IMR-90 (cell line): ENCODE measurements around the gene ZSWIM8. TPM values are rescaled to one million over a fixed set of nuclear protein-coding genes. Genes with fewer than 3 reads are reported as not detected.

ENCODE experiments used
- ATAC-seq: fragments of 200-7000 bp; cut with Tn5 transposase; 2 replicates; pipeline ENCODE4 v1.9.1; 2020; ENCODE audit warnings: low read depth, mild to moderate bottlenecking, moderate library complexity
- BruUV-seq: library from RNA; stranded (reverse); fragments of 400-500 nt; replicated peaks from 2 replicates; lab custom pipeline; 2021; lab: Mats Ljungman, UMichigan
- CTCF ChIA-PET: fragments of 300-600 bp; formaldehyde crosslinking; extraction: SDS; loops from one replicate; lab custom pipeline; 2021; ENCODE audit warnings: antibody characterized with exemption; lab: Yijun Ruan, JAX
- POLR2A ChIA-PET: fragments of 300-600 bp; sonication (Branson Sonifier 250); formaldehyde crosslinking; loops from one replicate; lab custom pipeline; 2022; ENCODE audit warnings: antibody characterized with exemption; ENCODE audit not compliant: unreplicated experiment; lab: Charles Lee
- DNase-seq: peaks from one replicate; pipeline ENCODE4 v3.0.0; 2013
- H2AFZ ChIP-seq: replicated peaks from 2 replicates; pipeline ENCODE3; 2013; ENCODE audit warnings: low read length, mild to moderate bottlenecking; ENCODE audit not compliant: poor library complexity
- H2AK5ac ChIP-seq: 2 replicates; pipeline ENCODE4 v1.6.1; 2013; ENCODE audit warnings: low read depth, low read length, inconsistent platforms
- H2AK9ac ChIP-seq: replicated peaks from 2 replicates; pipeline ENCODE3; 2013; ENCODE audit warnings: mild to moderate bottlenecking, low read depth, low read length, moderate library complexity; ENCODE audit not compliant: poor library complexity
- H2BK120ac ChIP-seq: 2 replicates; pipeline ENCODE4 v1.6.1; 2013; ENCODE audit warnings: low read depth, low read length, inconsistent platforms
- H2BK15ac ChIP-seq: 3 replicates; pipeline ENCODE4 v1.6.1; 2013; ENCODE audit warnings: low read depth, low read length, inconsistent platforms
- H2BK20ac ChIP-seq: 2 replicates; pipeline ENCODE4 v1.6.1; 2013; ENCODE audit warnings: low read depth, mild to moderate bottlenecking, inconsistent platforms, low read length, moderate library complexity
- H2BK5ac ChIP-seq: 2 replicates; pipeline ENCODE4 v1.6.1; 2013; ENCODE audit warnings: mild to moderate bottlenecking, low read depth, low read length, inconsistent platforms; ENCODE audit not compliant: poor library complexity, severe bottlenecking
- H3K14ac ChIP-seq: replicated peaks from 2 replicates; pipeline ENCODE4 v1.6.1; 2013; ENCODE audit warnings: low read depth, low read length, inconsistent platforms
- H3K18ac ChIP-seq: 2 replicates; pipeline ENCODE4 v1.6.1; 2013; ENCODE audit warnings: low read depth, low read length, control low read depth
- H3K23ac ChIP-seq: 2 replicates; pipeline ENCODE4 v1.6.1; 2013; ENCODE audit warnings: low read depth, low read length, inconsistent platforms
- H3K27ac ChIP-seq: 2 replicates; pipeline ENCODE4 v1.5.1; 2013; ENCODE audit warnings: mild to moderate bottlenecking, control low read depth, low read length; ENCODE audit not compliant: insufficient read depth
- H3K27me3 ChIP-seq: 2 replicates; pipeline ENCODE4 v1.6.1; 2013; ENCODE audit warnings: low read length; ENCODE audit not compliant: control insufficient read depth, insufficient read depth
- H3K36me3 ChIP-seq: 2 replicates; pipeline ENCODE4 v1.6.1; 2013; ENCODE audit warnings: low read length, mixed read lengths; ENCODE audit not compliant: control insufficient read depth, insufficient read depth
- H3K4ac ChIP-seq: 2 replicates; pipeline ENCODE4 v1.6.1; 2013; ENCODE audit warnings: low read depth, low read length, inconsistent platforms
- H3K4me1 ChIP-seq: 2 replicates; pipeline ENCODE4 v1.6.1; 2013; ENCODE audit warnings: low read length, mixed read lengths; ENCODE audit not compliant: control insufficient read depth, insufficient read depth
- H3K4me2 ChIP-seq: 2 replicates; pipeline ENCODE4 v1.6.1; 2013; ENCODE audit warnings: low read depth, mild to moderate bottlenecking, control low read depth, low read length, moderate library complexity
- H3K4me3 ChIP-seq: 2 replicates; pipeline ENCODE4 v1.5.1; 2013; ENCODE audit warnings: low read depth, mild to moderate bottlenecking, control low read depth, low read length, moderate library complexity; ENCODE audit not compliant: insufficient read depth
- H3K56ac ChIP-seq: 2 replicates; pipeline ENCODE4 v1.6.1; 2013; ENCODE audit warnings: low read length, inconsistent platforms; ENCODE audit not compliant: insufficient read depth; ENCODE audit errors: extremely low read depth
- H3K79me1 ChIP-seq, 2 experiments: 2 replicates each; pipeline ENCODE4 v1.6.1; 2013; ENCODE audit warnings: low read length in 2 of 2, inconsistent platforms in 1 of 2, low read depth in 1 of 2
- H3K9ac ChIP-seq: 2 replicates; pipeline ENCODE4 v1.6.1; 2013; ENCODE audit warnings: low read depth, low read length, control low read depth
- H3K9me1 ChIP-seq: 2 replicates; pipeline ENCODE4 v1.6.1; 2013; ENCODE audit warnings: low read length, inconsistent platforms; ENCODE audit not compliant: insufficient read depth
- H3K9me3 ChIP-seq: 2 replicates; pipeline ENCODE4 v1.6.1; 2013; ENCODE audit warnings: low read length; ENCODE audit not compliant: control insufficient read depth, insufficient read depth
- H4K20me1 ChIP-seq: 2 replicates; pipeline ENCODE4 v1.6.1; 2013; ENCODE audit warnings: low read length, inconsistent platforms; ENCODE audit not compliant: insufficient read depth
- H4K5ac ChIP-seq: 2 replicates; pipeline ENCODE4 v1.6.1; 2013; ENCODE audit warnings: mild to moderate bottlenecking, low read depth, low read length, control low read depth
- H4K8ac ChIP-seq, 2 experiments: 2 replicates each; pipeline ENCODE4 v1.6.1; 2013; ENCODE audit warnings: low read depth in 2 of 2, low read length in 2 of 2, control low read depth in 1 of 2, inconsistent platforms in 1 of 2
- H4K91ac ChIP-seq: 2 replicates; pipeline ENCODE4 v1.6.1; 2013; ENCODE audit warnings: low read depth, low read length, inconsistent platforms; ENCODE audit not compliant: insufficient read depth
- BHLHE40 ChIP-seq: fragments of 150-350 bp; IDR thresholded peaks from 2 replicates; pipeline ENCODE4 v1.6.1; 2016; ENCODE audit warnings: mild to moderate bottlenecking, low read depth, low read length
- CEBPB ChIP-seq: IDR thresholded peaks from 2 replicates; pipeline ENCODE4 v1.6.1; 2012; ENCODE audit warnings: low read depth, low read length, improper control_type of control experiment
- CHD1 ChIP-seq: IDR thresholded peaks from 2 replicates; pipeline ENCODE4 v1.6.1; 2012; ENCODE audit warnings: low read depth, low read length, improper control_type of control experiment
- FOS ChIP-seq: fragments of 150-350 bp; IDR thresholded peaks from 2 replicates; pipeline ENCODE4 v1.6.1; 2016; ENCODE audit warnings: low read depth, low read length
- MAFK ChIP-seq: IDR thresholded peaks from 2 replicates; pipeline ENCODE4 v1.6.1; 2012; ENCODE audit warnings: low read depth, low read length, improper control_type of control experiment
- MAZ ChIP-seq: IDR thresholded peaks from 2 replicates; pipeline ENCODE4 v1.6.1; 2012; ENCODE audit warnings: low read depth, mild to moderate bottlenecking, low read length, improper control_type of control experiment, moderate library complexity, borderline replicate concordance
- POLR2A ChIP-seq: IDR thresholded peaks from 2 replicates; pipeline ENCODE4 v1.6.1; 2012; ENCODE audit warnings: mild to moderate bottlenecking, low read depth, low read length
- RAD21 ChIP-seq: IDR thresholded peaks from 2 replicates; pipeline ENCODE4 v1.6.1; 2012; ENCODE audit warnings: low read length, improper control_type of control experiment
- RFX5 ChIP-seq: IDR thresholded peaks from 2 replicates; pipeline ENCODE4 v1.8.0; 2012; ENCODE audit warnings: low read depth, mild to moderate bottlenecking, low read length, moderate library complexity
- WGBS, 2 experiments: methylation state at CpG; one replicate each; pipeline versions ENCODE4 v1.1.5 to v1.1.7; 2013; ENCODE audit warnings: missing lambda C conversion rate in 2 of 2; ENCODE audit not compliant: insufficient read length in 1 of 2; ENCODE audit errors: extremely low coverage in 2 of 2; 5-methylcytosine and 5-hydroxymethylcytosine counted together
- dilution Hi-C: fragments of 300-500 bp; cut with HindIII; formaldehyde crosslinking; loops from one replicate; pipeline ENCODE4 v1.14.3; 2018; ENCODE audit warnings: low sequenced_read_pairs; ENCODE audit not compliant: unreplicated experiment
- in situ Hi-C: fragments of 300-500 bp; cut with MboI; formaldehyde crosslinking; loops from 3 replicates; pipeline ENCODE4 v1.14.3; 2019; ENCODE audit warnings: low sequenced_read_pairs, inconsistent platforms, mixed read lengths
- intact Hi-C: fragments of 100-400 bp; cut with micrococcal nuclease; formaldehyde crosslinking; loops from 2 replicates; pipeline ENCODE4 v1.10.0; 2022
- polyA plus RNA-seq, 3 experiments: library from polyadenylated mRNA; depleted of rRNA; stranded (reverse); fragments of >200 nt; gene quantifications; 2 replicates each; pipeline ENCODE4 v1.2.3, GENCODE V29; 2012; ENCODE audit warnings: low replicate concordance in 1 of 3
- total RNA-seq: library from RNA; depleted of rRNA; stranded (reverse); fragments of >200 nt; gene quantifications from 2 replicates; pipeline ENCODE4 v1.2.3, GENCODE V29; 2012
- TF ChIP-seq, protein P1 (sequence below): conservative IDR thresholded peaks from 2 replicates; pipeline ENCODE4 v1.5.1; 2012; ENCODE audit warnings: mild to moderate bottlenecking, low read depth, low read length, improper control_type of control experiment
- TF ChIP-seq, protein P2 (sequence below): fragments of 150-350 bp; IDR thresholded peaks from 2 replicates; pipeline ENCODE4 v1.6.1; 2016; ENCODE audit warnings: low read depth, mild to moderate bottlenecking, low read length, moderate library complexity, borderline replicate concordance

ZSWIM8 gene
- total and polyA plus RNA-seq, 2 of the 4 experiments (the other 2 are of a cell fraction): 16.8 to 103 TPM

GRCh38 chr10:73823391-73823790 lies 38.0 kb downstream of the ZSWIM8 start:
- Histone ChIP-seq H3K23ac (no peak overlapping the region), H3K4me3 (no peak overlapping the region), H3K4me2 (no peak overlapping the region), H3K27ac (no peak overlapping the region), H4K91ac (no peak overlapping the region), H4K20me1 (no peaks in the 10 kb centered on the region), H2AK5ac (no peak overlapping the region), H2BK120ac (no peak overlapping the region), H3K4ac (no peak overlapping the region), H3K9ac (no peak overlapping the region), H4K8ac (no peak overlapping the region), H3K27me3 (no peaks in the 10 kb centered on the region), H2BK15ac (no peak overlapping the region), H3K9me1 (peaks cover 12% of the 10 kb centered on the region; the same call in 1 of the 2 replicates), H2BK5ac (no peak overlapping the region), H3K79me1 (peaks cover 0 to 4% of the 10 kb centered on the region in 2 experiments; a peak in 1 of 4 replicates), H3K56ac (no peak overlapping the region), H3K4me1 (no peaks in the 10 kb centered on the region; the same call in 1 of the 2 replicates), H2AFZ (no peak overlapping the region), H2AK9ac (no peak overlapping the region), H3K36me3 (peaks cover 30% of the 10 kb centered on the region), H3K9me3 (no peaks in the 10 kb centered on the region), H3K18ac (no peak overlapping the region), H4K5ac (no peak overlapping the region), H3K14ac (no peak overlapping the region), H2BK20ac (no peak overlapping the region)
- ATAC-seq: no peak
- in situ Hi-C loops (no loop called here), intact Hi-C loops (no loop called here), dilution Hi-C loops (no loop called here)
- BruUV-seq: no TSS peak
- CTCF ChIA-PET: no interaction called here
- WGBS, 2 experiments: no CpG with 5 or more reads among the region's 7 CpGs
- TF ChIP-seq FOS: no peak
- no peak for TF ChIP-seq RFX5
- no peak for TF ChIP-seq BHLHE40
- TF ChIP-seq POLR2A: no peak
- TF ChIP-seq CHD1: no peak
- TF ChIP-seq, protein P1, sequence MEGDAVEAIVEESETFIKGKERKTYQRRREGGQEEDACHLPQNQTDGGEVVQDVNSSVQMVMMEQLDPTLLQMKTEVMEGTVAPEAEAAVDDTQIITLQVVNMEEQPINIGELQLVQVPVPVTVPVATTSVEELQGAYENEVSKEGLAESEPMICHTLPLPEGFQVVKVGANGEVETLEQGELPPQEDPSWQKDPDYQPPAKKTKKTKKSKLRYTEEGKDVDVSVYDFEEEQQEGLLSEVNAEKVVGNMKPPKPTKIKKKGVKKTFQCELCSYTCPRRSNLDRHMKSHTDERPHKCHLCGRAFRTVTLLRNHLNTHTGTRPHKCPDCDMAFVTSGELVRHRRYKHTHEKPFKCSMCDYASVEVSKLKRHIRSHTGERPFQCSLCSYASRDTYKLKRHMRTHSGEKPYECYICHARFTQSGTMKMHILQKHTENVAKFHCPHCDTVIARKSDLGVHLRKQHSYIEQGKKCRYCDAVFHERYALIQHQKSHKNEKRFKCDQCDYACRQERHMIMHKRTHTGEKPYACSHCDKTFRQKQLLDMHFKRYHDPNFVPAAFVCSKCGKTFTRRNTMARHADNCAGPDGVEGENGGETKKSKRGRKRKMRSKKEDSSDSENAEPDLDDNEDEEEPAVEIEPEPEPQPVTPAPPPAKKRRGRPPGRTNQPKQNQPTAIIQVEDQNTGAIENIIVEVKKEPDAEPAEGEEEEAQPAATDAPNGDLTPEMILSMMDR: no peak
- no peak for TF ChIP-seq MAZ
- TF ChIP-seq MAFK: no peak
- no peak for TF ChIP-seq CEBPB
- TF ChIP-seq, protein P2, sequence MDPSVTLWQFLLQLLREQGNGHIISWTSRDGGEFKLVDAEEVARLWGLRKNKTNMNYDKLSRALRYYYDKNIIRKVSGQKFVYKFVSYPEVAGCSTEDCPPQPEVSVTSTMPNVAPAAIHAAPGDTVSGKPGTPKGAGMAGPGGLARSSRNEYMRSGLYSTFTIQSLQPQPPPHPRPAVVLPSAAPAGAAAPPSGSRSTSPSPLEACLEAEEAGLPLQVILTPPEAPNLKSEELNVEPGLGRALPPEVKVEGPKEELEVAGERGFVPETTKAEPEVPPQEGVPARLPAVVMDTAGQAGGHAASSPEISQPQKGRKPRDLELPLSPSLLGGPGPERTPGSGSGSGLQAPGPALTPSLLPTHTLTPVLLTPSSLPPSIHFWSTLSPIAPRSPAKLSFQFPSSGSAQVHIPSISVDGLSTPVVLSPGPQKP: no peak
- TF ChIP-seq RAD21: no peak
- DNase-seq: no peak
- POLR2A ChIA-PET: no interaction called here
